Measurements from ENCODE around the gene ST6GALNAC1.

ST6GALNAC1 gene

GRCh38 chr17:76575570-76575969, 68.0 kb downstream of the ST6GALNAC1 start:
- no peak for DNase-seq

Measured in central memory CD4-positive, alpha-beta T cell (primary cell).